A673 (cell line): ENCODE measurements around the gene EXD3. TPM values are rescaled to one million over a fixed set of nuclear protein-coding genes. Genes with fewer than 3 reads are reported as not detected.

Experiments
- BruUV-seq: library from RNA; stranded (reverse); fragments of 400-500 nt; replicated peaks from 2 replicates; lab custom pipeline; 2021; lab: Mats Ljungman, UMichigan
- CTCF ChIA-PET: fragments of 300-600 bp; sonication (Branson Sonifier 250); formaldehyde crosslinking; loops from one replicate; lab custom pipeline; 2022; ENCODE audit warnings: antibody characterized with exemption; lab: Charles Lee
- POLR2A ChIA-PET: fragments of 300-600 bp; sonication (Branson Sonifier 250); formaldehyde crosslinking; loops from one replicate; lab custom pipeline; 2022; ENCODE audit warnings: antibody characterized with exemption; ENCODE audit not compliant: low non-redundant PET; lab: Charles Lee
- DNase-seq: peaks from one replicate; pipeline ENCODE4 v3.0.0-alpha.2; 2015; ENCODE audit warnings: low spot score
- H3K27ac ChIP-seq: fragments of 200-600 bp; sonication (generic); 2 replicates; pipeline ENCODE4 v1.5.1; 2016; ENCODE audit warnings: mixed run types, low read depth, mild to moderate bottlenecking, mixed read lengths, antibody characterized with exemption, low read length; ENCODE audit not compliant: poor library complexity, severe bottlenecking
- H3K27me3 ChIP-seq: fragments of 200-600 bp; sonication (generic); replicated peaks from 2 replicates; pipeline ENCODE4 v1.6.1; 2017; ENCODE audit warnings: mixed run types, low read depth, mild to moderate bottlenecking, mixed read lengths, antibody characterized with exemption, low read length; ENCODE audit not compliant: insufficient read depth, poor library complexity
- H3K36me3 ChIP-seq: fragments of 200-600 bp; sonication (generic); 2 replicates; pipeline ENCODE4 v1.6.1; 2016; ENCODE audit warnings: mixed run types, mild to moderate bottlenecking, mixed read lengths, antibody characterized with exemption, low read length; ENCODE audit not compliant: insufficient read depth, poor library complexity, severe bottlenecking
- H3K4me1 ChIP-seq: fragments of 200-600 bp; sonication (generic); 2 replicates; pipeline ENCODE4 v1.6.1; 2017; ENCODE audit warnings: mixed run types, mild to moderate bottlenecking, mixed read lengths, antibody characterized with exemption, low read length; ENCODE audit not compliant: insufficient read depth, poor library complexity, severe bottlenecking
- H3K4me3 ChIP-seq: fragments of 200-600 bp; sonication (generic); 2 replicates; pipeline ENCODE4 v1.5.1; 2016; ENCODE audit warnings: low read depth, mixed run types, mild to moderate bottlenecking, mixed read lengths, low read length; ENCODE audit not compliant: poor library complexity, severe bottlenecking
- H3K9me3 ChIP-seq: fragments of 200-600 bp; sonication (generic); 2 replicates; pipeline ENCODE4 v1.6.1; 2016; ENCODE audit warnings: mixed run types, low read depth, mild to moderate bottlenecking, mixed read lengths, antibody characterized with exemption, low read length; ENCODE audit not compliant: poor library complexity, severe bottlenecking
- EZH2 ChIP-seq: fragments of 200-600 bp; sonication (generic); IDR thresholded peaks from 2 replicates; pipeline ENCODE4 v1.6.1; 2017; ENCODE audit warnings: borderline replicate concordance, low read depth, mild to moderate bottlenecking, mixed read lengths, antibody characterized with exemption, low read length; ENCODE audit not compliant: poor library complexity, severe bottlenecking
- intact Hi-C: fragments of 100-400 bp; cut with micrococcal nuclease; formaldehyde crosslinking; loops from one replicate; pipeline ENCODE4 v1.10.0; 2022; ENCODE audit not compliant: unreplicated experiment
- total RNA-seq: library from RNA; stranded (reverse); gene quantifications from 2 replicates; pipeline ENCODE4 v1.2.3, GENCODE V29; 2021
- TF ChIP-seq, protein P1 (sequence below): fragments of 300-800, 200-600 bp; sonication (generic); conservative IDR thresholded peaks from 2 replicates; pipeline ENCODE4 v1.5.1; 2017; ENCODE audit warnings: low read depth, mild to moderate bottlenecking, antibody characterized with exemption, low read length, moderate library complexity, mixed read lengths

Gene EXD3
- total RNA-seq, 1 experiment from 2014 or later = 6.3 TPM

DNA sequence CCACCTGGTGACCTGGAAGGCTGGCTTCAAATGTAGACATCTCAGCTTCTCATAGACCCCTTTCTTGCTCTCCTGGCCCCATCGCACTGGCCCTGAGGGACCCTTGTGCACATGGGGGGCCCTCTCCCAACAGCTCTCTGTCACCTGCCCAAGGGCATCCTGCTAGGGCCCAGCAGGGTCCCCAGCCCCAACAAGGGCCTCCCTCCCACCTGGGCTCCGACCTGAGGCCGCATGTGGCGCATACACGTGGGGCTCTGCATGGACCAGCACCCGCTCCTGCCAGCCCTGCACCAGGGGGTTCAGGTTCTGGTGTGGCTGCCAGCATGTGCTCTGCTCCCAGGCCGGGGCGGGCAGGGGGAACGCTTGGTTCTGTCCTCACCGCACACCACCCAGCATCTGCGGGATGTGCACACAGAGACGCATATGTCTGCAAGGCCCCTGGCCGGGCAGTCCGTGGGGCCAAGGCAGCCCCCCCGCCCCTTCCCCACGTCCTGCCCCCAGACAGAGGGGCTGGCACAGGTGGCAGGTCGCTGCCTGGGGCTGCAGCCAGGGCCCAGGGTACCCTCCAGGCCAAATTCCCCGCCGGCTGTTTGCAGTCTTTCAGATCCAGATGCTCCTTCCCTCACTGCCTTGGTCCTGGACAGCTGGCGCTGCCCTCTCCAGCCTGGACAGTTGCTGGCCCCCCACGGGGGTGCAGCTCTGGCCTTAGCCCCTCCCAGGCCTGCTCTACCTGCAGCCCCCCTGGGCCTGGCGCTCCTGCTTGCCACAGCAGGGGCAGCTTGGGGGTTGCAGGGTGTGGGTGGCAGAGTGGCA is 103.0 kb downstream of the EXD3 start:
- no peak for TF ChIP-seq EZH2
- TF ChIP-seq, protein P1, sequence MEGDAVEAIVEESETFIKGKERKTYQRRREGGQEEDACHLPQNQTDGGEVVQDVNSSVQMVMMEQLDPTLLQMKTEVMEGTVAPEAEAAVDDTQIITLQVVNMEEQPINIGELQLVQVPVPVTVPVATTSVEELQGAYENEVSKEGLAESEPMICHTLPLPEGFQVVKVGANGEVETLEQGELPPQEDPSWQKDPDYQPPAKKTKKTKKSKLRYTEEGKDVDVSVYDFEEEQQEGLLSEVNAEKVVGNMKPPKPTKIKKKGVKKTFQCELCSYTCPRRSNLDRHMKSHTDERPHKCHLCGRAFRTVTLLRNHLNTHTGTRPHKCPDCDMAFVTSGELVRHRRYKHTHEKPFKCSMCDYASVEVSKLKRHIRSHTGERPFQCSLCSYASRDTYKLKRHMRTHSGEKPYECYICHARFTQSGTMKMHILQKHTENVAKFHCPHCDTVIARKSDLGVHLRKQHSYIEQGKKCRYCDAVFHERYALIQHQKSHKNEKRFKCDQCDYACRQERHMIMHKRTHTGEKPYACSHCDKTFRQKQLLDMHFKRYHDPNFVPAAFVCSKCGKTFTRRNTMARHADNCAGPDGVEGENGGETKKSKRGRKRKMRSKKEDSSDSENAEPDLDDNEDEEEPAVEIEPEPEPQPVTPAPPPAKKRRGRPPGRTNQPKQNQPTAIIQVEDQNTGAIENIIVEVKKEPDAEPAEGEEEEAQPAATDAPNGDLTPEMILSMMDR = no peak
- Histone ChIP-seq H3K27ac (no peak overlapping the region), H3K36me3 (no peaks in the 10 kb centered on the region), H3K4me1 (peaks cover 21% of the 10 kb centered on the region), H3K4me3 (no peak overlapping the region), H3K9me3 (no peaks in the 10 kb centered on the region), H3K27me3 (no peaks in the 10 kb centered on the region)
- BruUV-seq = no TSS peak
- intact Hi-C loops = no loop called here
- ChIA-PET POLR2A (no interaction called here), CTCF (no interaction called here)
- DNase-seq = no peak

DNA sequence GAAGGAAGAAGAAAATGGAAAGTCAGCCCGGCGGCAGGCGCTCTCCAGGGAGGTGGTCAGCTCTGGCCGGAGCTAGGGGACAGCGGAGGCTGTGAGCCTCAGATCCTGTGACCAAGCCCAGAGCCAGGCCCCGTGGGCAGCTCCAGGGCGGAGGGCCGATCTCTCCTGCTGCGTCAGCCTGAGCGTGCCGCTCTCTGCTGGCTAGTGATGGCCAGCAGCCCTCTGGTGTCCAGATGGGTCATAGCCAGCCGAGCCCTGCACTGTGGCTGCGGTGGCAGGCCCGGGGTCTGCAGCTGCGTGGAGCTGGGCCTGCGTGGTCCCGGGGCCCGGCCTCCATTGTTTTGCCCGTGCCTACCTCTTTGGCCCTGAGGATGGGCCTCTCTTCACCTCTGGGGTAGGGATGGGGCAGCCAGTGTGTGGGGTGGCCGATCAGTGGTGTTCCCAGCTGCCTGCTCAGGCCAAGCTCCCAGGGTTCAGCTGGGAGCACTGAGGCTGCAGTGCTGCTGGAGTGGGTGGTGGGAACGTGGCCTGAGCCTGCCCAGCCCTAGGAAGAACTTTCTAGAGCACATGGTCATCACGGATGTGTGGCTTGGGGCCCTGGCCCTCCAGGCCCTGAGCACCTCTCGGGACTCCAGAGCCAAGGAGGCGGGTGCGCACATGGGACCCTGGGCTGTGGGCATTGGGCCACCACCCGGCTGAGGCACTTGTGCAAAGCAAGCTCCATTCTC is 103.8 kb downstream of the EXD3 start:
- Histone ChIP-seq H3K4me3 (no peak overlapping the region), H3K36me3 (no peaks in the 10 kb centered on the region), H3K27ac (no peak overlapping the region), H3K9me3 (no peaks in the 10 kb centered on the region), H3K27me3 (no peaks in the 10 kb centered on the region), H3K4me1 (peaks cover 21% of the 10 kb centered on the region)
- POLR2A ChIA-PET = no interaction called here
- BruUV-seq = no TSS peak
- DNase-seq = no peak
- intact Hi-C loops = no loop called here
- no peak for TF ChIP-seq EZH2
- TF ChIP-seq, protein P1 = no peak
- CTCF ChIA-PET = no interaction called here

DNA sequence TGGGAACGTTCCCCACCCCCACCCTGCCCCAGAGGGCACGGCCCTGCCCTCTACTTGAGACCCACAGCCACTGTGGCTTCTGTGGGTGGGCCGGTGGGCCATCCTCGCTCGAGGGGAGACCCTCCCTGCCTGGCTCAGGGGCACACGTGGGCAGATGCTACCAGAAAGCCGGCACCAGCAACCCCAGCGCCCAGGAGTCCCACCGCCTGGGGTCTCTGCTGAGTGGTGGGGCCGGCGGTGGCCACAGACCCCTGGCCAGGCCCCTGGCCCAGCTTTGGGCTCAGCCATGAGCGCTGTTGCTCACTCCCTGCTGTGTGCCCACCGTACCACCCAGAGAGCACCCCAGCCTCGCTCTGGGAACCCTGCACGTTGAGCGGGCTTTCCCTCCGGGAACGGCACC is 104.4 kb downstream of the EXD3 start:
- TF ChIP-seq, protein P1 = no peak
- no peak for TF ChIP-seq EZH2
- ChIA-PET POLR2A (interaction anchor here (0.5 kb wide), 1 partner anchor 127 kb away, joined by 3 read pairs; no protein-coding TSS in a partner anchor), CTCF (interaction anchor here (0.6 kb wide), 1 partner anchor 29 kb away, joined by 3 read pairs; no protein-coding TSS in a partner anchor)
- Histone ChIP-seq H3K9me3 (no peaks in the 10 kb centered on the region), H3K4me1 (peaks cover 21% of the 10 kb centered on the region), H3K27ac (no peak overlapping the region), H3K4me3 (no peak overlapping the region), H3K36me3 (no peaks in the 10 kb centered on the region), H3K27me3 (no peaks in the 10 kb centered on the region)
- no TSS peak for BruUV-seq
- DNase-seq = no peak
- intact Hi-C loops = no loop called here
